ELR (cell line): Measurements from ENCODE around the gene RHNO1.

Experiments used
- DNase-seq: peaks from one replicate; pipeline ENCODE4 v3.0.0-alpha.2; 2015; ENCODE audit warnings: low read depth

RHNO1 gene

DNA sequence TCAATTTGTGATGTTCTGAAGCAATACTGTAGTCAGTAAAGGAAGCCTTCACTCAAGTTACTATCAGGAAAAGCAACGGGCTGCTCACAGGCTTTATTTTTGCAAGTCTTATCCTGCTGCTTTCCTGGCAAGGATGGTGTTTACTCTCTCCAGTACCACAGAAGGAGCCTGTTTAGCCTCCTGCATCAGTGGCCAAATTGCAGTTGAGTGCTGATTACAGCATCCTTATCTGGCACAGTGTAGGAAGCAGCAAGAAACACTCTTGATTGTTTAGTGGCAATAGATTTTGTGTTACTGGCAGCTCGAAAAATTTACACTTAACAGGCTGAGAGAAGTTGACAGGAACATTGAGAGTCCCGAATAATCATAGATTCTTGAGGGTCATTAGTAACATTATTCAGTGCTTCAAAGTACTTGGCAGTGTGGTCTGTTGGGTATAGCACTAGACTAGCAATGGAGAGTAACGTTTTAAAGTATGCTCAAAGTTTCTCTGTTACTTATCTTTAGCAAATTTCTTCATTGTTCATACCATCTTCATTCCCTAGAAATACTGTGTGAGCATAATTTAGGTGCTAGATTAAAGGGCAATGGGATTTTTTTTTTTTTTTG, 25.4 kb downstream of the RHNO1 start:
- DNase-seq = no peak

DNA sequence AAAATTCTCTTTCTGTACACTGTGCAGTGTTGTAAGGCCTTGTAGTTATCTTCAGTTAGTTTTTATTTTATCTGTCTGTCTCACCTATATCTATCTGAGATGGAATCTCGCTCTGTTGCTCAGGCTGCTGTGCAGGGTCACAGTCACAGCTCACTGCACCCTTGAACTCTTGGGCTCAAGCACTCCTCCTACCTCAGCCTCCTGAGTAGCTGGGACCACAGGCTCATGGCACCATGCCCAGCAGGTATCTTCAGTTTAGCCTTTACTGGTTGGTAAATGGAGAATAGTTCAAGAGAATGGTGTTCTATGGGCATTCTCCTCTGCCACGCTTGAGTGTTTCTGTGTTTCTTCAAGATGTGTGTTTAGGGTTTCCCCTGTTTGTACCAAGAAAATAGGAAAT, 27.2 kb downstream of the RHNO1 start:
- no peak for DNase-seq

DNA sequence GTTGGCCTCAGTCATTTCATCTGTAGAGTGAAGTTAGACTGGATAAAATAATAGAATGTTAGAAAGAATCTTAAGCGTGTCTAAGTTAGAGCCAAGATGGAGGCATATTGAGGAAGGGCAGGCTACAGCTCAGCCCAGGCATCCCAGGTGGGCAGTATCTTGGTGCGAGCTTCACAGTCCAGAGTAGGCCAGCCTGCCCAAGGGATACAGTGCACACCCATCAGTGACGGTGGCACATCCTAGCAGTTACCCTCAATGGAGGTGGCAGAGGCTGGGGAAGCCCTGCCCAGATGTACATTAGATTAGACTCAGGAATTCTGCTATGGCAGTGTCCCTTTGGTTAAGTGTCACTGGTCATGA, 35.2 kb downstream of the RHNO1 start:
- DNase-seq = no peak

DNA sequence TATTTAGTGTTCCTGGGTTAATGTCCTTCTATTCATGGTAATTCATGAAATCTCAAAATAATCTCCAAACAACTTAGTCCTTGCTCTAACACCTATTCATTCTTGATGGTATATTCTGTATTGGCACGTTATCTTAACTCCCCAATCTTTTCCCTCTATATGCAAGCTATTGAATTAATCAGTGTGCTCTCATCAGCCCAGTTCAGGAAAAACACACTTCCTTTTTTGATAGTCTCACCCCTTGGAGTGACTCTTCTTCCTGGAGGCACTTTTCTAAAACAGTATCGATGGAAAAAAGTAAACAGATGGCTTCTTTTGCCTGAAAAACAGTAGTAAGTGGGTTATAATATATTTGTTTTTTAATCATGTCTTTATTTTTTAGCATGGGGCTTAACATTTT, 42.2 kb downstream of the RHNO1 start:
- DNase-seq = no peak

DNA sequence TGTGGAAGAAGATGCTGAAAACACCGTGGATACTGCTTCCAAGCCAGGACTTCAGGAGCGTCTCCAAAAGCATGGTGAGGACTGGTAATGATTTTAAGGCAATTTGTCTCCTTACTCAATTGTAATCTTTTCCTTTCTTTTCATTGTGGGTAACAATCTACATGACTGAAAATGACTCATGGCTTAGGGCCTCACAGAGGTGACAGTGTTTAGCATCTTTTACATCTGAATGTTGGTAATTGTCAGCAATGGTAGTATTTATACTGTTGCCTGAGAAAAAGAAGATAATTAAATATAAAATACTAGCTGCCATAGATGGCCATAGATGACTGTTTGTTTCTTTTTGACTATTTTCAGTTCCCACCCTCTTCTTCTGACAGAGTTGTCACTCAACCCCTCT, 45.3 kb downstream of the RHNO1 start:
- DNase-seq = peak; percentile 56

DNA sequence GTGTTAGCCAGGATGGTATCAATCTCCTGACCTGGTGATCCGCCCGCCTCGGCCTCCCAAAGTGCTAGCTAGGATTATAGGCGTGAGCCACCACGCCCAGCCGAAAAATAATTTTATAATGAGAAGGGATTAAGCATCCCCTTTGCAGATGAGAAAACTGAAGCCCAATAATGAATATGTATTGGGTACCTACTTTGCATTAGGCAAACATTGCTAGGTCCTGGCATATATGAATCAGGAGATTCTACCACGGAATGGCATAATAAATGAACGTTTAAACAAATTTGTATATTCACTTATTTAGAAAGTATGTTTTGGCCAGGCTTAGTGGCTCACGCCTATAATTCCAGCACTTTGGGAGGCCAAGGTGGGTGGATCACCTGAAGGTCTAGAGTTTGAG, 46.0 kb downstream of the RHNO1 start:
- DNase-seq = no peak

DNA sequence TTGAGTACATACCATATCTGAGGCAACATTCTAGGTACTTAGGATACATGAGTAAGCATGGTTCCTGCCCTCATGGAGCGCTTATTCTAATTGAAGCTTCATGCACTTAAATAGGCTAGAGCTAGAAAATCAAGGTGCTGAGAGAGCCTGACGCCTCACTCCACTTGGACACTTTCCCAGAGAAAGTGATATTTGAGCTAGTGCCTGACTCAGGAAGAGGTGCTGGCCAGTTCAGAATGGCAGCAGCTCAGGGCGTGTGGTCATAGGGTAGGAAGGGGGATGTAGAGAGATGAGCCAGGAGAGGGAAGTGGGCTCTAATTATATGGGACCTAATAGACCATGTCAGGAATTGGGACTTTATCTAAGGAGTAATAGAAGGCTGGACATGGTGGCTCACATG, 47.0 kb downstream of the RHNO1 start:
- DNase-seq = peak; percentile 36

DNA sequence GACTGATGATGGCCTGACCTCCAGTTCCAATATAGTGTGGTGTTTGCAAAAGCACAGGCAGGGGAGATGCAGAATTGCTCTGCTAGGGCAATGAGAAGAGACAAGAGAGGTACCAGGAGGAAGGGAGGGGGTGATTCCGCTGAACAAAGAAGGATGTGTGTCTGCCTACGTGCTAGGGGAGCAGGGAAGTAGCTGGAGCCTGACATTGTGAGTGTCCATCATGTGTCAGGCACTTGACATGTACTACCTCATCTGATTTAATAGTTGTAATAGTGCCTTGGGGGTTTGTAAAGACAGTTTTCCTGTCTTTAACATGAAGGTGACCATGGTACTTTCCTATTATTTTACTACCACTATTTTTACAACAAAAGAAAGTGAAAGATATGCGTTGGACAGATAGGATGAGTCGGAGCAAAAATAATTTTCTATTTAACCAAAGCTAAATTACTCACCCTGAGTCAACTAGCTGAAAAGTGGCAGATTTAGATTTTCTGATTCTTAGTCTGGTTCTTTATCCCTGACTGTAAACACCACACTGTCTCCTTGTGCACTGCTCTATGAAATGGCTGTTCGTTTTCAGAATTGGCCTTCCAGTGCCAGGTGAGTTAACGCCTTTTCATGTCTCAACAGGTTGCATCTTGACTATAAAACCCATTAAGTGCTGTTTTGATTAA, 48.4 kb downstream of the RHNO1 start:
- peak; percentile 76 for DNase-seq

DNA sequence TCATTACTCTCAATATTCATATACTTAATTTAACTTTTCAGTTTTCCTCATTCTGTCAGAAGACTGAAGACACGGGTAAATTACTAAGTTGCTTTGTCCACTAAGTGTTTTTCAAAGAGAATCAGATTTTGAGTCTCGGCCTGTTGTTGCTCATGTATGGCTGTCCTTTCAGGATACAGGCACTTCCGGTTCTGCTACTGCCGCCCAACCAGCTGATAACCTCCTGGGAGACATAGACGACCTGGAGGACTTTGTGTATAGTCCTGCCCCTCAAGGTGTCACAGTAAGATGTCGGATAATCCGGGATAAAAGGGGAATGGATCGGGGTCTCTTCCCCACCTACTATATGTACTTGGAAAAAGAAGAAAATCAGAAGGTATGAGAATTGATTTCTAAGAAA, 53.8 kb downstream of the RHNO1 start:
- DNase-seq = no peak

DNA sequence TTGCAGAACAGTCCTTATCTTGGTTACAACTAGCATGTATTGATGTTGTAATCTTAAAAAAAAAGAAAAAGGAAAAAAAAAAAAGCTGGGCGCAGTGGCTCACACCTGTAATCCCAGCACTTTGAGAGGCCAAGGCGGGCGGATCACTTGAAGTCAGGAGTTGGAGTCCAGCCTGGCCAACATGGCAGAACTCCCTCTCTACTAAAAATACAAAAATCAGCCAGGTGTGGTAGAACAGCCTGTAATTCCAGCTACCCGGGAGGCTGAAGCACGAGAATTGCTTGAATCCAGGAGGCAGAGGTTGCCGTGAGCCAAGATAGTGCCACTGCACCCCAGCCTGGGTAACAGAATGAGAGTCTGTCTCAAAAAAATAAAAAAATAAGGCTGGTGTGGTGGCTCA, 56.6 kb downstream of the RHNO1 start:
- no peak for DNase-seq

DNA sequence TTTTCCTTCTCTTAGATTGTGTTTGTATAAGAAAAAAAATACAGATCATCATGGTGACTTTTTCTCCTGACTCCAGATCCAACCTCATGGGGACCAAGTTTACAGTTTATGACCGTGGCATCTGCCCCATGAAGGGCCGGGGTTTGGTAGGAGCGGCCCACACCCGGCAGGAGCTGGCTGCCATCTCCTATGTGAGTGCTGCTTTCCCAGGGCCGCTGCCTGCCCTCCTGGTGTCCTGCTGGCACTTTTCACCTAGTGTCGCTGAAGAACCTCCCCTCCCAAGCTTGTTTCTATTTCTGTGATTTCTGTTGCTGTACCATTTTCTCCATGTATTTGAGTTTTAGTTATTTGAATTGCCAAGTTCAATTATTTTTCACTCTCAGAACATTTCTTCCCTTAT, 57.3 kb downstream of the RHNO1 start:
- no peak for DNase-seq

DNA sequence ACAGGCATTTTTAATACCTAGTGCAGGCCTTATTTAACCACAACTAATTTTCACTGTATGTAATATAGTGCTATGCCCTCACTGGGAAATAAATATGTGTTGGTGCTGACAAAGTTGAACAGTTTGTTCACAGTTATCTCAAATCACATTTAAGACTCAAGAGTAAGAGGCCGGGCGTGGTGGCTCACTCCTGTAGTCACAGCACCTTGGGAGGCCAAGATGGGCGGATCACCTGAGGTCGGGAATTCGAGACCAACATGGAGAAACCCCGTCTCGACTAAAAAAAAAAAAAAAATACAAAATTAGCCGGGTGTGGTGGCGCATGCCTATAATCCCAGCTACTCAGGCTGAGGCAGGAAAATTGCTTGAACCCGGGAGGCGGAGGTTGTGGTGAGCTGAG, 59.3 kb downstream of the RHNO1 start:
- no peak for DNase-seq

DNA sequence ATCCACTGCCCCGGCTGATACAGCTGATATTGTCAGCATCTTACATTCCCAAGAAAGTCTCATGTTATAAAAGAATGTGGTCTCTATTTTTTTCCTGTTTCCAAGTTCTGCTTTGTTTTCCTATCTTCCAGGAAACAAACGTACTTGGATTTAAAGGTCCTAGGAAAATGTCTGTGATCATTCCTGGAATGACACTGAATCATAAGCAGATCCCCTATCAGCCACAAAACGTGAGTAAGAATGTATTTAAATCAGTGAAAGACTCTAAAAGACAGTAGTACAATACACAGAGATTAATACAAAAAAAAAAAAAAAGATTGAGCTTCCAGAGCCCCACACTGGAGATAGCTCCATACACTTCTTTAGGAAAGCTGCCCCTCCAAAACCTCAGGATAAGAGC, 60.5 kb downstream of the RHNO1 start:
- no peak for DNase-seq
